Endothelial cell of umbilical vein (primary cell): Measurements from ENCODE around the gene SEMA3E. TPM values are rescaled to one million over a fixed set of nuclear protein-coding genes. Genes with fewer than 3 reads are reported as not detected.

Source experiments
- BruUV-seq: library from RNA; stranded (reverse); fragments of 400-500 nt; replicated peaks from 2 replicates; lab custom pipeline; 2021; lab: Mats Ljungman, UMichigan
- CTCF ChIA-PET: fragments of 300-600, 350-600 bp; sonication (Branson Sonifier 250); formaldehyde crosslinking; loops from one replicate; lab custom pipeline; 2021; ENCODE audit warnings: antibody characterized with exemption, inconsistent platforms; lab: Charles Lee
- POLR2A ChIA-PET: fragments of 300-600, 350-600 bp; sonication (Branson Sonifier 250); formaldehyde crosslinking; loops from one replicate; lab custom pipeline; 2021; ENCODE audit warnings: antibody characterized with exemption, inconsistent platforms; lab: Charles Lee
- DNase-seq: peaks from one replicate; pipeline ENCODE4 v3.0.0-alpha.2; 2011; ENCODE audit warnings: low read depth, low spot score
- FAIRE-seq: peaks from 2 replicates; lab custom pipeline; 2011; peaks lifted over from hg19 to GRCh38; lab: Jason Lieb, UNC
- H2AFZ ChIP-seq: 2 replicates; pipeline ENCODE4 v1.6.0; 2012; ENCODE audit warnings: low read depth, low read length, control low read depth, inconsistent platforms
- H3K27ac ChIP-seq: 2 replicates; pipeline ENCODE4 v1.5.1; 2011; ENCODE audit warnings: low read depth, mild to moderate bottlenecking, control low read depth, low read length, moderate library complexity; ENCODE audit not compliant: insufficient read depth
- H3K27me3 ChIP-seq, 2 experiments: 2 replicates each; pipeline versions ENCODE4 v1.6.0 to v1.6.1; 2011; ENCODE audit warnings: low read length in 2 of 2, mixed read lengths in 1 of 2; ENCODE audit not compliant: control insufficient read depth in 2 of 2, insufficient read depth in 2 of 2
- H3K36me3 ChIP-seq, 2 experiments: 2 replicates in 1 of 2; 3 replicates in 1 of 2; pipeline ENCODE4 v1.5.1; 2011; ENCODE audit warnings: low read length in 2 of 2, mild to moderate bottlenecking in 1 of 2, moderate library complexity in 1 of 2; ENCODE audit not compliant: control insufficient read depth in 2 of 2, insufficient read depth in 2 of 2; ENCODE audit errors: extremely low read depth in 1 of 2
- H3K4me1 ChIP-seq: 3 replicates; pipeline ENCODE4 v1.5.1; 2011; ENCODE audit warnings: mild to moderate bottlenecking, low read length; ENCODE audit not compliant: control insufficient read depth, insufficient read depth; ENCODE audit errors: extremely low read depth
- H3K4me2 ChIP-seq: 2 replicates; pipeline ENCODE4 v1.6.1; 2011; ENCODE audit warnings: low read length, control low read depth, mixed read lengths; ENCODE audit not compliant: insufficient read depth
- H3K4me3 ChIP-seq, 3 experiments: fragments of 200-600 bp in 1 of 3; sonication (generic), shearing (Covaris generic) in 1 of 3; replicated peaks in 1 of 3; 2 replicates each; pipeline ENCODE4 v1.5.1; 2011 to 2016; ENCODE audit warnings: control low read depth in 3 of 3, low read length in 3 of 3, mild to moderate bottlenecking in 2 of 3, inconsistent platforms in 1 of 3, low read depth in 1 of 3, moderate library complexity in 1 of 3; ENCODE audit not compliant: insufficient read depth in 1 of 3
- H3K79me2 ChIP-seq: 2 replicates; pipeline ENCODE4 v1.6.0; 2012; ENCODE audit warnings: low read length, inconsistent platforms; ENCODE audit not compliant: control insufficient read depth, insufficient read depth
- H3K9ac ChIP-seq: replicated peaks from 2 replicates; pipeline ENCODE3; 2011; ENCODE audit warnings: low read length, control low read depth; ENCODE audit not compliant: insufficient read depth; ENCODE audit errors: extremely low read depth
- H3K9me1 ChIP-seq: replicated peaks from 3 replicates; pipeline ENCODE4 v1.6.0; 2011; ENCODE audit warnings: mild to moderate bottlenecking, low read length; ENCODE audit not compliant: control insufficient read depth, insufficient read depth; ENCODE audit errors: extremely low read depth
- H3K9me3 ChIP-seq: replicated peaks from 2 replicates; pipeline ENCODE4 v1.5.1; 2012; ENCODE audit warnings: low read length, inconsistent platforms; ENCODE audit not compliant: control insufficient read depth, insufficient read depth
- H4K20me1 ChIP-seq: replicated peaks from 2 replicates; pipeline ENCODE3; 2011; ENCODE audit warnings: mild to moderate bottlenecking, low read length; ENCODE audit not compliant: control insufficient read depth, insufficient read depth; ENCODE audit errors: extremely low read depth
- EZH2 ChIP-seq: IDR thresholded peaks from 2 replicates; pipeline ENCODE4 v1.6.1; 2012; ENCODE audit warnings: borderline replicate concordance, low read depth, mild to moderate bottlenecking, moderate library complexity, low read length, inconsistent platforms; ENCODE audit not compliant: severe bottlenecking
- FOS ChIP-seq: IDR thresholded peaks from 2 replicates; pipeline ENCODE4 v1.6.1; 2011; ENCODE audit warnings: mild to moderate bottlenecking, low read length, moderate library complexity, borderline replicate concordance; ENCODE audit not compliant: insufficient read depth
- GATA2 ChIP-seq: IDR thresholded peaks from 2 replicates; pipeline ENCODE4 v1.7.0; 2011; ENCODE audit warnings: low read depth, mild to moderate bottlenecking, moderate library complexity, mixed read lengths, low read length; ENCODE audit not compliant: insufficient read length, insufficient read depth
- JUN ChIP-seq: IDR thresholded peaks from 2 replicates; pipeline ENCODE4 v1.6.1; 2011; ENCODE audit warnings: borderline replicate concordance, low read depth; ENCODE audit not compliant: insufficient read length, insufficient read depth
- MYC ChIP-seq: IDR thresholded peaks from one replicate; pipeline ENCODE4 v1.6.1; 2011; ENCODE audit warnings: mild to moderate bottlenecking, low read depth, low read length
- POLR2A ChIP-seq: IDR thresholded peaks from 2 replicates; pipeline ENCODE4 v1.6.1; 2012; ENCODE audit warnings: low read depth, mild to moderate bottlenecking, control low read depth, low read length
- POLR2AphosphoS5 ChIP-seq: IDR thresholded peaks from 2 replicates; pipeline ENCODE4 v1.6.1; 2012; ENCODE audit warnings: low read depth, mild to moderate bottlenecking, control low read depth, low read length, moderate library complexity; ENCODE audit not compliant: insufficient read depth
- dilution Hi-C: fragments of 300-500 bp; cut with MboI; formaldehyde crosslinking; loops from one replicate; pipeline ENCODE4 v1.15.0; 2019; ENCODE audit warnings: low sequenced_read_pairs; ENCODE audit not compliant: extremely low pct_ligation_motif_present
- intact Hi-C: fragments of 100-400 bp; cut with micrococcal nuclease; formaldehyde crosslinking; loops from one replicate; pipeline ENCODE4 v1.10.0; 2022
- polyA plus RNA-seq, 4 experiments: library from polyadenylated mRNA; depleted of rRNA in 3 of 4; stranded (reverse) in 3 of 4; unstranded in 1 of 4; fragments of >200 nt; gene quantifications; 2 replicates each; pipeline versions ENCODE4 v1.2.1 to v1.2.3, GENCODE V29; 2011 to 2012; ENCODE audit warnings: missing spikeins in 1 of 4
- total RNA-seq: library from RNA; stranded (reverse); gene quantifications from 2 replicates; pipeline ENCODE4 v1.2.3, GENCODE V29; 2021
- TF ChIP-seq, protein P1 (sequence below): IDR thresholded peaks from 2 replicates; pipeline ENCODE4 v1.6.1; 2011; ENCODE audit not compliant: insufficient read depth, insufficient read length
- TF ChIP-seq, protein P2 (sequence below), 2 donors: IDR thresholded peaks; 1 replicate in 1 of 2; 2 replicates in 1 of 2; pipeline ENCODE4 v1.5.1; 2011; ENCODE audit warnings: low read length in 2 of 2, mild to moderate bottlenecking in 2 of 2, moderate library complexity in 2 of 2, control low read depth in 1 of 2, inconsistent platforms in 1 of 2, low read depth in 1 of 2; ENCODE audit not compliant: insufficient read depth in 1 of 2; ENCODE audit errors: extremely low read depth in 1 of 2

Gene SEMA3E
- total and polyA plus RNA-seq, 2 donors (not counting 3 experiments of a cell fraction or from before 2014, with no cell fraction given), result not detected

DNA sequence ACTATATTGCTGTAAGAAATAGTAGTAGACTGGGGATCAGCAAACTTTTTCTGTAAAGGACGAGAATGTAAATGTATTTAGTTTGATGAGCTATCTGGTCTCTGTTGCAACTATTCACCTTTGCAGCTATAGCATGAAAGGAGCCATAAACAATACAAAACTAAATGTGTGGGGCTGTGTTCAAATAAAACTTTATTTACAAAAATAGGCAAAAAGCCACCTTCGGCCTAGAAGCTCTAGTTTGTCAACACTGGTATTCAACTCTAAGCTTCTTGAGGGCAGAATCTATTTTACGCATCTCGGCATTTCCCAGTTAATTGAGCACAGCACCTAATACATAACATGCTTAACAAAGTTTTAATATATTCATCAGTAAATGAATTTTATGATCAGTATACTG is 181.4 kb downstream of the SEMA3E start:
- no peaks in the 10 kb centered on the region for H3K36me3 ChIP-seq
- H3K79me2 ChIP-seq, result no peaks in the 10 kb centered on the region
- H3K4me3 ChIP-seq, result no peak overlapping the region
- H3K9me3 ChIP-seq, result no peaks in the 10 kb centered on the region
- H3K27me3 ChIP-seq, result no peaks in the 10 kb centered on the region
- H4K20me1 ChIP-seq, result no peaks in the 10 kb centered on the region
- H3K4me1 ChIP-seq, result peaks cover 16% of the 10 kb centered on the region
- FAIRE-seq (no peak), DNase-seq (no peak)
- ChIA-PET POLR2A (no interaction called here), CTCF (no interaction called here)
- BruUV-seq, result no TSS peak
- intact Hi-C loops, result loop anchor here (5.0 to 10.0 kb wide), 2 partner anchors 165 to 663 kb away; no protein-coding TSS in a partner anchor
- no peak overlapping the region for H3K9ac ChIP-seq
- H2AFZ ChIP-seq, result no peak overlapping the region
- no peak overlapping the region for H3K27ac ChIP-seq
- no peak for TF ChIP-seq FOS
- TF ChIP-seq GATA2, result no peak
- H3K9me1 ChIP-seq, result no peaks in the 10 kb centered on the region
- dilution Hi-C loops, result no loop called here
- H3K4me2 ChIP-seq, result no peak overlapping the region

DNA sequence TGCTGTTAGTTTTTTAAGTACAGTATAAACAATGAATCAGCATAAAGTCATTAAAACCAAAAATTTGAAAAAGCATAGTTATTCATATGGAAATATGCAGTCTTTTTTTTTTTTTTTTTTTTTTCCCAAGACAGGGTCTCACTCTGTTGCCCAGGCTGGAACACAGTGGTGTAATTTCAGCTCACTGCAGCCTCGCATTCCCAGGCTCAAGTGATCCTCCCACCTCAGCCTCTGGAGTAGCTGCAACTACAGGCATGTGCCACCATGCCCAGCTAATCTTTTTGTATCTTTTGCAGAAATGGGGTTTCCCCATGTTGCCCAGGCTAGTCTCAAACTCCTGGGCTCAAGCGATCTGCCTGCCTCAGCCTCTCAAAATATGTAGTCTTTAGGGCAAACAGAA is 182.0 kb downstream of the SEMA3E start:
- Histone ChIP-seq H4K20me1 (no peaks in the 10 kb centered on the region), H3K4me1 (peaks cover 16% of the 10 kb centered on the region), H3K27ac (no peak overlapping the region), H3K9me3 (no peaks in the 10 kb centered on the region), H2AFZ (no peak overlapping the region), H3K36me3 (no peaks in the 10 kb centered on the region), H3K9me1 (no peaks in the 10 kb centered on the region), H3K79me2 (no peaks in the 10 kb centered on the region), H3K4me2 (no peak overlapping the region), H3K27me3 (no peaks in the 10 kb centered on the region), H3K9ac (no peak overlapping the region), H3K4me3 (no peak overlapping the region)
- FAIRE-seq (no peak), DNase-seq (no peak)
- dilution Hi-C loops, result no loop called here
- no peak for TF ChIP-seq POLR2AphosphoS5
- no peak for TF ChIP-seq EZH2
- TF ChIP-seq GATA2, result no peak
- no peak for TF ChIP-seq POLR2A
- no peak for TF ChIP-seq MYC
- TF ChIP-seq, protein P1, sequence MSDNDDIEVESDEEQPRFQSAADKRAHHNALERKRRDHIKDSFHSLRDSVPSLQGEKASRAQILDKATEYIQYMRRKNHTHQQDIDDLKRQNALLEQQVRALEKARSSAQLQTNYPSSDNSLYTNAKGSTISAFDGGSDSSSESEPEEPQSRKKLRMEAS, result no peak
- TF ChIP-seq FOS, result no peak
- no peak for TF ChIP-seq JUN
- TF ChIP-seq, protein P2, sequence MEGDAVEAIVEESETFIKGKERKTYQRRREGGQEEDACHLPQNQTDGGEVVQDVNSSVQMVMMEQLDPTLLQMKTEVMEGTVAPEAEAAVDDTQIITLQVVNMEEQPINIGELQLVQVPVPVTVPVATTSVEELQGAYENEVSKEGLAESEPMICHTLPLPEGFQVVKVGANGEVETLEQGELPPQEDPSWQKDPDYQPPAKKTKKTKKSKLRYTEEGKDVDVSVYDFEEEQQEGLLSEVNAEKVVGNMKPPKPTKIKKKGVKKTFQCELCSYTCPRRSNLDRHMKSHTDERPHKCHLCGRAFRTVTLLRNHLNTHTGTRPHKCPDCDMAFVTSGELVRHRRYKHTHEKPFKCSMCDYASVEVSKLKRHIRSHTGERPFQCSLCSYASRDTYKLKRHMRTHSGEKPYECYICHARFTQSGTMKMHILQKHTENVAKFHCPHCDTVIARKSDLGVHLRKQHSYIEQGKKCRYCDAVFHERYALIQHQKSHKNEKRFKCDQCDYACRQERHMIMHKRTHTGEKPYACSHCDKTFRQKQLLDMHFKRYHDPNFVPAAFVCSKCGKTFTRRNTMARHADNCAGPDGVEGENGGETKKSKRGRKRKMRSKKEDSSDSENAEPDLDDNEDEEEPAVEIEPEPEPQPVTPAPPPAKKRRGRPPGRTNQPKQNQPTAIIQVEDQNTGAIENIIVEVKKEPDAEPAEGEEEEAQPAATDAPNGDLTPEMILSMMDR (IDR thresholded peaks at IDR 0.05; ENCODE audit: extremely low read depth in 1 of 2, insufficient read depth in 1 of 2, low read depth in 1 of 2, low read length in 2 of 2), result no peak
- POLR2A ChIA-PET, result no interaction called here
- CTCF ChIA-PET, result no interaction called here
- no TSS peak for BruUV-seq
- intact Hi-C loops, result loop anchor here (5.0 to 10.0 kb wide), 2 partner anchors 165 to 662 kb away; no protein-coding TSS in a partner anchor
